K562 (cell line): Measurements from ENCODE around the gene MED15. TPM values are rescaled to one million over a fixed set of nuclear protein-coding genes. Genes with fewer than 3 reads are reported as not detected.

Experiments
- ATF1 ChIP-seq, 2 experiments: fragments of 450-650 bp in 1 of 2; IDR thresholded peaks; 2 replicates each; pipeline ENCODE4 v1.6.1; 2016; ENCODE audit warnings: missing compliant biosample characterization in 1 of 2, missing genetic modification characterization in 1 of 2
- CBX2 ChIP-seq: fragments of 200-600 bp; sonication (generic); IDR thresholded peaks from one replicate; pipeline ENCODE4 v1.6.1; 2012; ENCODE audit warnings: mild to moderate bottlenecking, low read length, inconsistent platforms; ENCODE audit not compliant: insufficient read depth, poor library complexity, severe bottlenecking
- CTCFL ChIP-seq: IDR thresholded peaks from 2 replicates; pipeline ENCODE4 v1.6.1; 2011; ENCODE audit warnings: borderline replicate concordance, low read depth, mild to moderate bottlenecking, moderate library complexity, low read length; ENCODE audit not compliant: insufficient read depth, poor library complexity, severe bottlenecking
- DACH1 ChIP-seq: fragments of 450-650 bp; IDR thresholded peaks from 2 replicates; pipeline ENCODE4 v1.6.1; 2018; ENCODE audit not compliant: partially characterized antibody
- ERF ChIP-seq: fragments of 450-650 bp; formaldehyde crosslinking; IDR thresholded peaks from 2 replicates; pipeline ENCODE4 v1.4.0; 2020; ENCODE audit warnings: mild to moderate bottlenecking, mixed read lengths
- HNRNPK ChIP-seq: fragments of 200-400 bp; formaldehyde crosslinking; IDR thresholded peaks from one replicate; pipeline ENCODE4 v1.6.1; 2018; ENCODE audit warnings: mild to moderate bottlenecking, low read depth, low read length; ENCODE audit not compliant: poor library complexity, severe bottlenecking
- JUNB ChIP-seq: fragments of 450-650 bp; formaldehyde crosslinking; conservative IDR thresholded peaks from 2 replicates; pipeline ENCODE4 v1.4.0; 2020; ENCODE audit warnings: mild to moderate bottlenecking
- KLF6 ChIP-seq: fragments of 250-450 bp; sonication (Bioruptor Pico); IDR thresholded peaks from 2 replicates; pipeline ENCODE4 v1.4.0; 2020; ENCODE audit warnings: mild to moderate bottlenecking, moderate library complexity, borderline replicate concordance
- MAFF ChIP-seq: IDR thresholded peaks from 2 replicates; pipeline ENCODE4 v1.6.1; 2012; ENCODE audit warnings: low read length, improper control_type of control experiment
- MXD1 ChIP-seq: fragments of 250-450 bp; sonication (Bioruptor Pico); IDR thresholded peaks from 2 replicates; pipeline ENCODE4 v1.8.0; 2021; ENCODE audit warnings: borderline replicate concordance, mild to moderate bottlenecking, moderate library complexity; ENCODE audit not compliant: poor library complexity, severe bottlenecking
- NONO ChIP-seq, 2 experiments: fragments of 200-400 bp in 1 of 2; fragments of 450-650 bp in 1 of 2; formaldehyde crosslinking in 1 of 2; IDR thresholded peaks; 2 replicates each; pipeline ENCODE4 v1.6.1; 2017; ENCODE audit warnings: low read depth in 2 of 2, mild to moderate bottlenecking in 2 of 2, moderate library complexity in 2 of 2, low read length in 1 of 2
- NR2C2 ChIP-seq, 2 experiments: fragments of 200-800 bp in 1 of 2; sonication (Bioruptor generic) in 1 of 2; sonication (generic) in 1 of 2; formaldehyde crosslinking in 1 of 2; IDR thresholded peaks; 2 replicates each; pipeline versions ENCODE4 v1.6.1 to v1.8.0; 2016 to 2022; ENCODE audit warnings: mild to moderate bottlenecking in 1 of 2, missing compliant biosample characterization in 1 of 2, missing genetic modification characterization in 1 of 2, missing genetic modification reagents in 1 of 2
- RBFOX2 ChIP-seq: fragments of 200-400 bp; formaldehyde crosslinking; IDR thresholded peaks from 2 replicates; pipeline ENCODE4 v1.6.1; 2017; ENCODE audit warnings: low read depth, mild to moderate bottlenecking, low read length, moderate library complexity
- RCOR1 ChIP-seq, 2 experiments: IDR thresholded peaks; 2 replicates each; pipeline ENCODE4 v1.6.1; 2012; ENCODE audit warnings: low read depth in 2 of 2, low read length in 2 of 2, borderline replicate concordance in 1 of 2, improper control_type of control experiment in 1 of 2
- RHOXF2B ChIP-seq: fragments of 250-450 bp; sonication (Bioruptor Pico); conservative IDR thresholded peaks from 2 replicates; pipeline ENCODE4 v1.5.1; 2021
- SIRT6 ChIP-seq: IDR thresholded peaks from one replicate; pipeline ENCODE4 v1.6.1; 2012; ENCODE audit warnings: low read depth, mild to moderate bottlenecking, control low read depth, inconsistent platforms, low read length, moderate library complexity
- TCF7 ChIP-seq: sonication (generic); IDR thresholded peaks from 2 replicates; pipeline ENCODE4 v1.6.1; 2016; ENCODE audit warnings: antibody characterized with exemption, borderline replicate concordance
- U2AF1 ChIP-seq: fragments of 200-400 bp; formaldehyde crosslinking; optimal IDR thresholded peaks from 2 replicates; pipeline ENCODE3; 2017; ENCODE audit warnings: mild to moderate bottlenecking, low read depth, low read length, moderate library complexity
- ZBTB12 ChIP-seq: fragments of 250-450 bp; sonication (Bioruptor Pico); IDR thresholded peaks from 2 replicates; pipeline ENCODE4 v1.4.0; 2020
- ZNF174 ChIP-seq: fragments of 250-450 bp; sonication (Bioruptor Pico); IDR thresholded peaks from 2 replicates; pipeline ENCODE4 v1.4.0; 2020; ENCODE audit warnings: mild to moderate bottlenecking
- ZNF277 ChIP-seq: fragments of 250-450 bp; sonication (Bioruptor Pico); IDR thresholded peaks from 2 replicates; pipeline ENCODE4 v1.8.0; 2022; ENCODE audit warnings: inconsistent platforms, mild to moderate bottlenecking, moderate library complexity, borderline replicate concordance
- polyA plus RNA-seq, 8 experiments: library from polyadenylated mRNA; depleted of rRNA in 4 of 8; stranded (reverse) in 5 of 8; unstranded in 3 of 8; fragments of >200 nt; fragmentation: Nextera tagmentation in 2 of 8; fragmentation: Illumina TruSeq in 1 of 8; extraction: Ambion mirVana in 2 of 8; extraction: Trizol in 1 of 8; gene quantifications; 2 replicates each; pipeline versions ENCODE4 v1.2.1 to v1.2.3, GENCODE V29; 2011 to 2014; ENCODE audit warnings: inconsistent platforms in 1 of 8, missing spikeins in 1 of 8
- total RNA-seq, 7 experiments: library from RNA; depleted of rRNA in 6 of 7; stranded (reverse); fragments of >200 nt in 6 of 7; fragmentation: Illumina TruSeq in 2 of 7; extraction: Trizol in 2 of 7; gene quantifications; 2 replicates each; pipeline versions ENCODE4 v1.2.1 to v1.2.3, GENCODE V29; 2011 to 2021; ENCODE audit warnings: low replicate concordance in 1 of 7

MED15 gene
- total and polyA plus RNA-seq, 9 of the 15 experiments (the other 6 are each of a cell fraction or from before 2014, with no cell fraction given): 4.0 to 271 (median 60.1) TPM

GRCh38 chr22:20523086-20523983 is 15.9 kb downstream of the MED15 start (continued):
- TF ChIP-seq DACH1: no peak
- no peak for TF ChIP-seq RBFOX2
- TF ChIP-seq ZNF277 (CRISPR knock-in tag): no peak
- TF ChIP-seq NONO (IDR thresholded peaks at IDR 0.05; ENCODE audit: low read depth in 2 of 2, low read length in 1 of 2): no peak
- TF ChIP-seq ATF1 (CRISPR knock-in tag; IDR thresholded peaks at IDR 0.05): no peak
- peak; percentile 72 for TF ChIP-seq ATF1 (tag; IDR thresholded peaks at IDR 0.05)
- TF ChIP-seq CTCFL: no peak
- no peak for TF ChIP-seq SIRT6
- peak; percentile 49 to 96; a peak in 3 of 4 replicates for TF ChIP-seq RCOR1 (IDR thresholded peaks at IDR 0.05; ENCODE audit: borderline replicate concordance in 1 of 2, low read depth in 2 of 2, low read length in 2 of 2)
- peak; percentile 28 for TF ChIP-seq MXD1 (CRISPR knock-in tag)
- no peak for TF ChIP-seq TCF7
- no peak for TF ChIP-seq ZNF174 (CRISPR knock-in tag)
- no peak for TF ChIP-seq JUNB (CRISPR knock-in tag)
- no peak for TF ChIP-seq ZBTB12
- TF ChIP-seq KLF6 (CRISPR knock-in tag): peak; percentile 12; the same call in 1 of the 2 replicates
- TF ChIP-seq ERF: 0 out of 2 replicates have a peak, but pooled peaks have one; percentile 55
- TF ChIP-seq NR2C2 (CRISPR knock-in tag; IDR thresholded peaks at IDR 0.05): no peak
- TF ChIP-seq NR2C2 (tag; IDR thresholded peaks at IDR 0.05): no peak
- no peak for TF ChIP-seq CBX2
- TF ChIP-seq HNRNPK: no peak
- no peak for TF ChIP-seq U2AF1
- peak; percentile 74; the same call in 1 of the 2 replicates for TF ChIP-seq RHOXF2B (CRISPR knock-in tag)
- TF ChIP-seq MAFF: peak; percentile 92
